Suprapubic skin (tissue), 4 donors: ENCODE data around the gene S100A1. TPM values are rescaled to one million over a fixed set of nuclear protein-coding genes. Genes with fewer than 3 reads are reported as not detected.
"Not testable (repeated sequence)": the region's sequence is repeated elsewhere in the genome, so short reads cannot be mapped to it uniquely, and the experiment has no call there.

ENCODE experiments used
- DNase-seq, 2 donors: peaks; one replicate each; pipeline ENCODE4 v3.0.0-alpha.2; 2019; ENCODE audit warnings: low spot score in 2 of 2
- H3K27ac ChIP-seq: fragments of 200-600 bp; sonication (generic); one replicate; pipeline ENCODE4 v1.5.1; 2019
- H3K27me3 ChIP-seq: fragments of 200-600 bp; sonication (generic); one replicate; pipeline ENCODE4 v1.5.1; 2019
- H3K36me3 ChIP-seq: fragments of 200-600 bp; sonication (generic); one replicate; pipeline ENCODE4 v1.5.1; 2019
- H3K4me1 ChIP-seq: fragments of 200-600 bp; sonication (generic); one replicate; pipeline ENCODE4 v1.5.1; 2019
- H3K4me3 ChIP-seq: fragments of 200-600 bp; sonication (generic); one replicate; pipeline ENCODE4 v1.5.1; 2019; ENCODE audit warnings: mild to moderate bottlenecking
- H3K9me3 ChIP-seq: fragments of 200-600 bp; sonication (generic); one replicate; pipeline ENCODE4 v1.5.1; 2019
- EP300 ChIP-seq: sonication (generic); formaldehyde crosslinking; IDR thresholded peaks from one replicate; pipeline ENCODE4 v1.6.1; 2017; ENCODE audit warnings: antibody characterized with exemption
- POLR2A ChIP-seq, 2 donors: fragments of 450-650 bp; IDR thresholded peaks; one replicate each; pipeline ENCODE4 v1.6.1; 2017; ENCODE audit warnings: antibody characterized with exemption in 2 of 2, mild to moderate bottlenecking in 2 of 2, moderate library complexity in 2 of 2
- POLR2AphosphoS5 ChIP-seq, 3 donors: sonication (generic); formaldehyde crosslinking; IDR thresholded peaks; one replicate each; pipeline ENCODE4 v1.6.1; 2017; ENCODE audit warnings: antibody characterized with exemption in 3 of 3
- WGBS: methylation state at CpG from one replicate; pipeline ENCODE4 v1.1.5; 2018; 5-methylcytosine and 5-hydroxymethylcytosine counted together
- total RNA-seq, 4 donors: library from RNA; depleted of rRNA; stranded (reverse); fragments of >200 nt; gene quantifications; one replicate each; pipeline ENCODE4 v1.1.0, GENCODE V29; 2016
- TF ChIP-seq, protein P1 (sequence below), 2 donors: fragments of 200-600 bp in 1 of 2; fragments of 450-650 bp in 1 of 2; sonication (generic) in 1 of 2; IDR thresholded peaks; one replicate each; pipeline ENCODE4 v1.5.1; 2016 to 2019; ENCODE audit warnings: antibody characterized with exemption in 2 of 2, mild to moderate bottlenecking in 1 of 2, moderate library complexity in 1 of 2

S100A1 gene
- total RNA-seq, 4 donors from 2014 or later = 17.9 to 33.2 (median 21.1) TPM

DNA sequence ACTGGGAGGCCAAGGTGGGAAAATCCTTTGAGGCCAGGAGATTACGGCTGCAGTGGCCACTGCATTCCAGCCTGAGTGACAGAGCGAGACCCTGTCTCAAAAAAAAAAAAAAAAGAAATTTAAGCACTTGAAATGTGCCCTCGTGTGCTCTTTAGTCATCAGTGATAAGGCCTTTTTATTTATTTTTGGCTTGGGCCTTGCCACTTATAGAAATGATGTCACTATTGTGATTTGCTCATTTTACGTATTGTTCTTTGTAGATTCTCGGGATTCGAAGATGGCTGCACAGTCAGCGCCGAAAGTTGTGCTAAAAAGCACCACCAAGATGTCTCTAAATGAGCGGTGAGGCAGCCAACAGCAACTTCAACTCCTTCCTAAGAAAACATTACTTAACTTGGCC lies 8.1 kb downstream of the S100A1 start:
- 96% methylated on average over 9 of the region's 9 CpGs for WGBS
- Histone ChIP-seq H3K27me3 (no peaks in the 10 kb centered on the region), H3K27ac (no peak overlapping the region), H3K9me3 (no peaks in the 10 kb centered on the region), H3K4me3 (no peak overlapping the region), H3K36me3 (peaks cover 52% of the 10 kb centered on the region), H3K4me1 (peaks cover 37% of the 10 kb centered on the region)
- DNase-seq = no peak
- TF ChIP-seq POLR2A (IDR thresholded peaks at IDR 0.05) = no peak
- TF ChIP-seq EP300 = no peak
- TF ChIP-seq, protein P1, sequence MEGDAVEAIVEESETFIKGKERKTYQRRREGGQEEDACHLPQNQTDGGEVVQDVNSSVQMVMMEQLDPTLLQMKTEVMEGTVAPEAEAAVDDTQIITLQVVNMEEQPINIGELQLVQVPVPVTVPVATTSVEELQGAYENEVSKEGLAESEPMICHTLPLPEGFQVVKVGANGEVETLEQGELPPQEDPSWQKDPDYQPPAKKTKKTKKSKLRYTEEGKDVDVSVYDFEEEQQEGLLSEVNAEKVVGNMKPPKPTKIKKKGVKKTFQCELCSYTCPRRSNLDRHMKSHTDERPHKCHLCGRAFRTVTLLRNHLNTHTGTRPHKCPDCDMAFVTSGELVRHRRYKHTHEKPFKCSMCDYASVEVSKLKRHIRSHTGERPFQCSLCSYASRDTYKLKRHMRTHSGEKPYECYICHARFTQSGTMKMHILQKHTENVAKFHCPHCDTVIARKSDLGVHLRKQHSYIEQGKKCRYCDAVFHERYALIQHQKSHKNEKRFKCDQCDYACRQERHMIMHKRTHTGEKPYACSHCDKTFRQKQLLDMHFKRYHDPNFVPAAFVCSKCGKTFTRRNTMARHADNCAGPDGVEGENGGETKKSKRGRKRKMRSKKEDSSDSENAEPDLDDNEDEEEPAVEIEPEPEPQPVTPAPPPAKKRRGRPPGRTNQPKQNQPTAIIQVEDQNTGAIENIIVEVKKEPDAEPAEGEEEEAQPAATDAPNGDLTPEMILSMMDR (IDR thresholded peaks at IDR 0.05) = no peak
- no peak for TF ChIP-seq POLR2AphosphoS5 (IDR thresholded peaks at IDR 0.05)

- WGBS = 87% methylated on average over 6 of the region's 6 CpGs
- H3K9me3 ChIP-seq = no peaks in the 10 kb centered on the region
- peaks cover 71% of the 10 kb centered on the region for H3K36me3 ChIP-seq
- peaks cover 29% of the 10 kb centered on the region for H3K4me1 ChIP-seq
- H3K27ac ChIP-seq = no peak overlapping the region
- TF ChIP-seq, protein P1 (IDR thresholded peaks at IDR 0.05) = no peak
- no peak for TF ChIP-seq POLR2AphosphoS5 (IDR thresholded peaks at IDR 0.05)
- TF ChIP-seq EP300 = no peak
- no peak for TF ChIP-seq POLR2A (IDR thresholded peaks at IDR 0.05)
- no peak for DNase-seq
- H3K27me3 ChIP-seq = no peaks in the 10 kb centered on the region
- no peak overlapping the region for H3K4me3 ChIP-seq
Measured at GRCh38 chr1:153638261-153638660, 10.0 kb downstream of the S100A1 start.

- TF ChIP-seq EP300 (no peak), POLR2AphosphoS5 (IDR thresholded peaks at IDR 0.05) (no peak), POLR2A (IDR thresholded peaks at IDR 0.05) (no peak)
- TF ChIP-seq, protein P1 (IDR thresholded peaks at IDR 0.05) = no peak
- 96% methylated on average over 3 of the region's 3 CpGs for WGBS
- no peak overlapping the region for H3K4me3 ChIP-seq
- H3K9me3 ChIP-seq = no peaks in the 10 kb centered on the region
- peaks cover 81% of the 10 kb centered on the region for H3K36me3 ChIP-seq
- H3K27me3 ChIP-seq = no peaks in the 10 kb centered on the region
- no peak overlapping the region for H3K27ac ChIP-seq
- H3K4me1 ChIP-seq = peaks cover 26% of the 10 kb centered on the region
- no peak for DNase-seq
Measured at GRCh38 chr1:153639280-153639679, 11.0 kb downstream of the S100A1 start.

DNA sequence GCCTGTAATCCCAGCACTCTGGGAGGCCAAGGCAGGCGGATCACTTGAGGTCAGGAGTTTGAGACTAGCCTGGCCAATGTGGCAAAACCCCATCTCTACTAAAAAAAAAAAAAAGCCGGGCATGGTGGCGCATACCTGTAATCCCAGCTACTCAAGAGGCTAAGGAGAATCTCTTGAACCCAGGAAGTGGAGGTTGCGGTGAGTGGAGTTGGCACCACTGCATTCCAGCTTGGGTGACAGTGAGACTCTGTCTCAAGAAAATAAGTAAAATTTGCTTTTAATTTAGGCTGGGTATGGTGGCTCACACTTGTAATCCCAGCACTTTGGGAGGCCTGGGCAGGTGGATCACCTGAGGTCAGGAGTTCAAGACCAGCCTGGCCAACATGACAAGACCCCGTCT lies 12.0 kb downstream of the S100A1 start:
- Histone ChIP-seq H3K36me3 (peaks cover 91% of the 10 kb centered on the region), H3K4me1 (peaks cover 18% of the 10 kb centered on the region)
- not testable (repeated sequence) for H3K4me3 ChIP-seq, DNase-seq, H3K27ac ChIP-seq, H3K27me3 ChIP-seq, H3K9me3 ChIP-seq
- WGBS = 96% methylated on average over 5 of the region's 5 CpGs

- Histone ChIP-seq H3K9me3 (no peaks in the 10 kb centered on the region), H3K36me3 (peaks cover 97% of the 10 kb centered on the region)
- 64% methylated on average over 6 of the region's 6 CpGs for WGBS
Measured at GRCh38 chr1:153640861-153641260, 12.6 kb downstream of the S100A1 start.

More at GRCh38 chr1:153640861-153641260, 12.6 kb downstream of the S100A1 start:
- H3K27me3 ChIP-seq = no peaks in the 10 kb centered on the region
- no peak overlapping the region for H3K27ac ChIP-seq
- no peak for DNase-seq
- TF ChIP-seq POLR2AphosphoS5 (IDR thresholded peaks at IDR 0.05) = no peak
- TF ChIP-seq, protein P1 (IDR thresholded peaks at IDR 0.05) = no peak
- TF ChIP-seq POLR2A (IDR thresholded peaks at IDR 0.05) = no peak
- TF ChIP-seq EP300 = no peak
- no peak overlapping the region for H3K4me3 ChIP-seq
- H3K4me1 ChIP-seq = peaks cover 12% of the 10 kb centered on the region
